Glomerular visceral epithelial cell (primary cell): ENCODE measurements around the gene FASTK.

ENCODE experiments used
- DNase-seq: peaks from one replicate; pipeline ENCODE4 v3.0.0-alpha.2; 2016; ENCODE audit errors: extremely low spot score

Gene FASTK

DNA sequence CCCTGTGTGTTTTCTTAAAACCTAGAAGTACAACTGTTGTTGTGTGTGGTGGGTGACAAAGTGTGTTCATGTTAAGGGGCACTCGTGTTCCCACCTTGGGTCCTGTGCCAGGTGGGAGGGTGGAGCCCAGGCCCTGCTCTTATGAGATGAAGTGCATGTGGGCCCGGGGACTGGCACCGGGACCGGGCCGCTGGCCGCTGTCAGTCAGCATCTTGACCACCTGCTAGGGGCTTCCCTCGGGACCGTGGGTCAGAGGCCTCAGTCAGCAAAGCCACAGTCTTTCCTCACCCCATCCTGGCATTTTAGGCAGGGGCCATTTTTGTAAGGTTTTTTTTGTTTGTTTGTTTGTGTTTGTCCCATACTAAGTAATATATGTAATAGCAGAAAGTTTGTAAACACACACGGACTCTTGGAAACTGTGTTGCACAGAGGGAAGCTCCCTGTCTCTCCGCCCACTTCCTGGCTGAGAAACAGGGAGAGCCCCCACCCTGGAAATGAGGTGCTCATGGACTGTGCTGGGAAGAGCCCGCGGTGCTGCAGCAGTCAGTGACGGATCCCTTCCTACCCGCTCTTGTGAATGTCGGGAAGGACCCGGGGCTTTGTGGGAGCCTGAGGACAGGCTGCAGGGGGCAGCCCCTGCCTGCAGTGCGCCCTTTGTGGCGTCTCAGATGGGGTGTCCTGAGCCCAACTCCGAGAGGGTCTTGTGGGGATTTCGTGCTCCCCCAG, 19.0 kb upstream of the FASTK start:
- DNase-seq, result no peak

DNA sequence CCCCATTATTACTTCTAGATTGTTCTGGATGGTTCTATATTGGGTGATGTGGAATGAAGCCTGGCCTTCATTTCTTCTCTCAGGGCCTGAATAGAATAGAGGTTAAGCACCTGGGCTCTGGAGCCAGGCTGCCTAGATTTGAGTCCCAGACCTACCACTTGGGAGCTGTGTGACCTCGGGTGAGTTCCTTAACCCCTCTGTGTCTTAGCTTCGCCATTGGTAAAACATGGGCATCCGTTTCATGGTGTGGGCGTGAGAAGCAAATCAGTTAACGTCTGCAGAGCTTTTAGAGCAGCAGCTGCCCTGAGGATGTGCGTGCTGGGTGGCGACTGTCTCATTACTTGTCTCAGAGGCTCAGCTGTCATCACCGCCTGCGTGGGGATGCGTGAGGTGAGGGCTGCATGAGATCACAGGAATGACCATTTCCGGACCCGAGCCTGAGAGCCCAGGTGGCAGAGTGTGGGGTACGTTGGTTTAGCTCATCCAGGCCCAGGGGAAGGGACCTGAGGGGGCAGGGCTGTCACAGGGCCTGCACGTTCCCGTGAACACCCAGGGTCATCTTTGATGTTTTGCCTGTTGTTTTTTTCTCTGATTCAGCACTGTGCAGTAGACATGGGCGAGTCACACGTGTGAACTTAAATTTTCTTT, 15.3 kb upstream of the FASTK start:
- no peak for DNase-seq

DNA sequence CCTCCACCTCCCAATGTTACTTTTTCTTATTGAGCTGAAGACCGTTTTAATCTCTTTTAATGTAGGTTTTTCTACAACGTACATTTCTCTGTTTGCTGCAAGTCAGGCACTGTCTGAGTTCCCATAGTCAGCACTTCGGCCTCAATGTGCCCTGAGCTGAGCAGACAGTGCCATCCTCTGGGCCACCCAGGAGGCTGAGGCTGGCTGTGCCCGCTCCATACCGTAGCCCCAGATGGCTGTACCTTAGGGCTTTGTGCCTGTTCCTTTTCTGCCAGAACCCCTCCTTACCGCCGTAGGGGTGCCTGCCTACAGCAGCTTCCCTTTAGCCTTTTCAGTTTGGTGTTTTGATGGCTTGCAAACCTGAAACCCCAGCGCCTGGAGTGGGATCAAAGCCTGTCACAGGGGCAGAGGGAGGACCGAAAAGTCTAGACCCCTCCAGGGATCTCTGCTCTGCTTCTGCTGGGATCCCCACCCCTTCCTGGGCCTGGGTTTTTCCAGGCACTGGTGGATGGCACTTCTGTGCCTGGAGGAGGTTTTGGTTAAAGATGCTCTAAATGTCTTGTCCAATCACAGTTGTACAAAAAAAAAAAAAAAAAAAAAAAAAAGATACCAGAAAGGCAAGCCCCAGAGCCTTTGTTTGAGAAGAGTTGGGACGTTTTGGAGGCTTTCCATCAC, 14.7 kb upstream of the FASTK start:
- DNase-seq, result no peak

DNA sequence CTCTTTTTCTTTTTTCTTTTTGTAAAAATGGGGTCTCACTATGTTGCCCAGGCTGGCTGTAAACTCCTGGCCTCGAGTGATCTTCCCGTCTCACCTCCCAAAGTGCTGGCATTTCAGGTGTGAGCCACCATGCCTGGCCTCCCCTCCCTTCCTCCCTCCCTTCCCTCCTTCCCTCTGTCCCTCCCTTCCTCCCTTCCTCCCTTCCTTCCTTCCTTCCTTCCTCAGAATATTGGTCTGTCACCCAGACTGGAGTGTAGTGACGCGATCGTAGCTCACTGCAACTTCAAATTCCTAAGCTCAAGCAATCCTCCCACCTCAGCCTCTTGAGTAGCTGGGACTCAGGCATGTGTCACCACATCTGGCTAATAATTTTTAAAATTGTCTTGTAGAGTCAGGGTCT, 14.1 kb upstream of the FASTK start:
- DNase-seq, result peak; percentile 49

DNA sequence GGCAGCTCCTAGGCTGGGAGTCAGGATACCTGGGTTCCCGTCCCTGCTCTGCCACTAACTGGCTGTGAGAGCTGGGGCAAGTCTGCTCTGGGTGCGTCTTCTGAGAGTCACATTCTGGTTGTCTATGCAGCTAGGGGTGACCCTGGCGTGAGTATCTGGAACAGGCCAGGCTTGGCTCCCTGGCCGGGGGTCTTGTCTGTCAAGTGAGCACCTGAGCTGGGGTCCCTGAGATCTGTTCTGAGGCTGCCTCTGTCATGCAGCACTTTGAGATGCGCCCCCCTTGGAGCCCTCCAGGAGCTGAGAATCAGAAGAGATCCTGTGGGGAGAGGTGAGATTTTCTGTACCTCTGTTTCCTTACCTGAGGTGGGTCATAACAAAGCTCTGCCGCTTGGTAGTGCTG, 13.1 kb upstream of the FASTK start:
- no peak for DNase-seq

DNA sequence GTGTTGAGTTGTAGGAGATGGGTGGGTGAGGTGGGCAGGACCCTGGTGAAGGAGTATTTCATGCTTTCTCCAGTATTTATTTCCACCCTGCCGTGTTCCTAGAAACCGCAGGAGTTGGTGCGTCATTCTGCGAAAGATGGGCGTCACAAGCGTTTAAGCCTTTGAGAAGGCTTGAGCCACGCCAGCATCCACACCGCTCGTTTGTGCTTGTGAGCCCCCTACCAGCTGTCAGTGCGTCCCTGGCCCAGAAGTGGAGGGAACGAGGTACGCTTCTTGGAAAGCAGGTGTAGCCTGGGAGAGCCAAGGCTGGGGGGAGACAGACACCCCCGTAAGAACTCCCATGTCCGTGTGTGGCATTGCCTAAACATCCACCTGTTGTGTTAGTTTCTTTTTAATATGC, 11.4 kb upstream of the FASTK start:
- DNase-seq, result no peak

DNA sequence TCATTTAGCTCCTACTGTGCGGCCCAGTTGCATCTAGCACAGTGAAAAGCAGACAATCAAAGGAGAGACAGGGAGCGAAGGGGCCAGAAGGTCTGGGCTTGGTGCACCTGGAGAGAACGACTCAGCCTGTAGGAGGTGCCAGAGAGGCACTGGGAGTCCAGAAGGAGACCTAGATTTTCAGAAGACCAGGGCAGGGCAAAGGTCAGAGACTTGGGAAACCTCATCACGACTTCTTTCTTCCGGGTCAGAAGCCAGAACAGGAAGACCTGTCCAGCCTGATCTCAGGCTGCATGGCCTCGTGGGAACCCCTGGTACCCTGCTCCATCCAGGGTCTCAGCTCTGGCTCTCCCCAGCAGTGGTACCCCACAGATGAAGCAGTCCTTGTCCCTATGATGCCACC, 10.8 kb upstream of the FASTK start:
- no peak for DNase-seq

DNA sequence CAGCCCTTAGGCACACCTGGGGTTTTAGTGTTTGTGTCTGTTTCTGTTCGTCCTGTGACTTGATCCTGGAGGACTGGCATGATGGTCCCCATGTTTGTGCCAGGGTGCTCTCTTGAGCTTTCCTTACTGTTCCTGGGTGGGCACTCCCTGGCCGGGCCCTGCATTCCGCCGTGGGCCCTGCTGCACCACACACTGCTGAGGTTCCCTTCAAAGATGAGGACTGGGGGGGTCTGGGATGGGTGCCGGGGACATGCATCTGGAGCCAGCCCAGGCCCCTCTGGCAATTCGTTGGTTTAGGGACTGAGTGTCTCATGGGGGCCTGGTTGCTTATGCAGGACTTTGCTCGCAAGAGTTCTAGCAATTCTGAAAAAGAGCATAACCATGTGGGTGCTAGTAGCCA, 10.4 kb upstream of the FASTK start:
- DNase-seq, result no peak

DNA sequence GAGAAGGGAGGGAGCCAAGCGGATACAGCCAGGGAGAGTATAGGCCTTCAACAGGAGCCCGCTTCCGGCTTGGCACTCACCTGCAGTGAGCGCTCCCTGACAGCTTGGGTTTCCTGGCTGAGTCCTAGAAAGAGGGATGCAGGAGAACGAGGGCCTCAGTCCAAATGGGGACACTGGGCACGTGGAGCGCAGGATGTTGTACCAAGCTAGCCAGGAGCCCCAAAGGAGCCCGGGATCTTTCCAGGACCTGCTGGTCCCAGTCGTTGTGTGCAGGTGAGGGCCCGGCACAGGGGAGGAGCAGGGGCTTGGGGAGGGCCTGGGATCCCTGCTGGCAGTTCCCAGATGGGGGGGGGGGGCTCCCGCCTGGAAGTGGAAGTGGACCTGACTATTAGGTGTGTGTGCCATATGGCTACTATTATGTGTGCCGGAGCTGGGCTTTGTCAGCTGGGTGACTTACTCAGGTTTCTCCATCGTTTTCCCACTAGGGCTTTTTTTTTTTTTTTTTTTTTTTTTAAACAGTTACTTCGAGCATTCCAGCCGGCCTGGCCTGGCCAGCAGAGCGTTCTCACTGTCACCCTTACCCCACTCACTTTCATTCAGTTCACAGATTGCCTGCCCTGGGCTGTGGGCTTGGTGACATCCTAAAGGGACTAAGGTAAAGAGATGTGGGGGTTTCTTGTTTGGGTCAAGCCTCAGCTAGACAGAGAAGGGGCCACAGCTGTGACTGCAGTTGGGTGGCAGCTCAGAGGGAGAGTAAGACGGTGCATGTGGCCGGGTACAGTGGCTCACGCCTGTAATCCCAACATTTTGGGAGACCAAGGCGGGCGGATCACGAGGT, 9.5 kb upstream of the FASTK start:
- no peak for DNase-seq

DNA sequence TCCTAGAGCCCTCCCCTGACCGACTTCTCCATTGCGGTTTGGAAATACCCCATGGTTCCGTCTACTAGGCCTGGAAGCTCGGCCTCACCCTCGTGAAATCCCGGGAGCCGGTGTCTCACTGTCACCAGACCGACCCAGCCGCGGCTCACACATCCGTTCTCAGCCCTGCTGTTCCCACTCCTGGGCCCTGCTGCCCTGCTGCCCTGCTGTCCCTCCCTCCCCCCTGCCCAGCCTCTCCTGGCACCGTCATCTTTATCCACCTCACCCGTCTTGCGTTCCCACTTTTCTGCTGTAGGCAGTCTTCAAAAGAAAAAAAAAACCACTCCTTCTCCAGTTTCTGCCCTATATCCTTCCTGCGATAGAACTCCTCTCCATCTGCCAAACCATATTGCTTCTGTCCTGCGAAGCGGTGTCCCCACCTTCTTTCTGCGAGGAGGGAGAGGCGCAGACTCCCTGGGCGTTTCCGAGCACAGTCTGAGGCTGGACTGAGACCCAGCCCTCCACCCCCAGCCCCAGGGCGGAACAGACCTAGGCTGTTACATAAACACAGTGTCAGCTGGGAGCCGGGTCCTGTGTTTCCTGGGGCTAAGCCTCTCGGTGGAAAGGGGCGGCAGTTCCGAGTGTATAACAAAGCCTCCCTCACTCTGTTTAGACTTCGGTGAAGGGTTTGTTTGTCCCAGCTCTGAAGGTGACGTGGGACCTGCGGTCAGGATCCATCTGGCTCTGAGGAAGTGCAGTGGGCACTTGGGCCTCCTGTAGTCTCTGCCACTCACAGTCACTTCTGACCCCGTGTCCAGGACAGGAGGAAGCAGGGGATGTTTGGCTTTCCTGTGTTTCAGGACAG, 8.5 kb upstream of the FASTK start:
- DNase-seq, result no peak

DNA sequence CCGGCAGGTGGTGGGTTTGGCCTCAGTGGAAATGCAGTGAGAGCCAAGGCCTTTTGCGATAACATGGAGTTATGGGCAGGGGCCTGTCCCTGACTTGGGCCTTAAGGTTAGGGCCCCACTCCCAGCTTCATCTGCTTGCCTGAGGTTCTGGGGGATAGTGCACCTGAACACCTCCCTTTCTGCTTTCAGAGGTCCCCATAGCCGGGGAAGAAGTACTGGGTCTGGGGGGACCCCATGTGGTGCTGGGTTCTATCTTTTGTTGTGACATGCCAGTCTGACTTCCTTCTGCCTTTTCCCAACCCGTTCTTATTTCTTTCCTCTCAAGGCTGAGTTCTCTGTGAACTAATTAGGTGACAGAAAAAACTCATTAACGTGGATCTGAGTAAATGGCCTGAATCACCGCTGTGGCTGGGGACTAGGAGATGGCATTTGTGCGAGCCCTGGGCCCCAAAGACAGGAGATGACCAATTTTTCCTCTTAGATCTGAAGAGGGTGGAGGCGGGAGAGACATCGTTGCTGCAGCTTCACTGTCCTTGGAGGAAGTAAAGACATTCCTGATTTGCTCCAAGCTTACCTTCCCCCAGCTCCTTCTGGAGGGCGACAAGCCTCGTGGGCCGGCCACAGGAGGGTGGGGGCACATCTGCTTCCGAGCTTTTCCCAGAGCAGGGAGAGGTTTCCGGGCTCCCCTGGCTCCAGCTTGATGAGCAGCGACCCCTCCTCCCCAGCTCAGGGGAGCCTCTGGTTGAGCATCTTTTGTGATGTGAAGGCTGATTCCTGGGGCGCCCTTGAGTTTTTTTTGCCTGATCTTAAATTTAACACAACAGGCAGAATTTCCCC, 7.6 kb upstream of the FASTK start:
- no peak for DNase-seq

DNA sequence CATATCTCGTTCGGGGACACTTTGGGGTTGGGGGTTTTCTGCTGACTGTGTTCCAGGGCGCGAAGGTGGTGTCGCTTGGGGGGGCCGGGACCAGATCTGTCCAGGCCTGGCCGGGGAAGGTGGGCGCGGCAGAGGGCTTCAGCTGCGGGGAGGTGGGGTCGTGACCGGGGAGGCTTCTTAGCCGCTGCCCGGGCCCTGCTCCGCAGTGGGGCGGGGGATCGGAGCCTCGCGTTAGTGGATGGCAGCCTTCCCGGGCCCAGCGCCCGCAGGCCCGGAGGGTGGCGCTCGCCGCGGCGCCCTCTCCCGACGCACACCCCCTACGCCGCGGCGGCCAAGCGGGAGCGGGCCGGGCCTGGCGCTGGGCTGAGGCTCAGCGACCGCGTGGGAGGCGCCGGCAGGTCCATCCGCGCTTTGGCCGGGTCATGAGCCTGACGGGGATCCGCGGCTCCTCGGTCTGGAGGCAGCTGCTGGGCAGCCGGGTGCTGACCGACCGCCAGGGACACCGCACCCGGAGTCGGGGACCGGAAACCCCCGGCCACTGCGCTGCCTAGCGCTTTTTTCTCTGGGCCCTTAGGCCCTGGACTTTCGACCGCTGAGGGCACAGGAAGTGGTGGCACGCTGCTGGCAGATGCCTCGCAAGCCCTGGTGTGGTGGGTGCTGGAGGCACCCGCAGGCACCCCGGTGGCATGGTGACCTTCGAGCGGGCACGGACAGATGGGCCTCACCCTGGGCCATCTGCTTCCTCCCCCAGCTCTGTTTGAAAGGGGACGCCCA, 6.8 kb upstream of the FASTK start:
- peak; percentile 52 for DNase-seq

DNA sequence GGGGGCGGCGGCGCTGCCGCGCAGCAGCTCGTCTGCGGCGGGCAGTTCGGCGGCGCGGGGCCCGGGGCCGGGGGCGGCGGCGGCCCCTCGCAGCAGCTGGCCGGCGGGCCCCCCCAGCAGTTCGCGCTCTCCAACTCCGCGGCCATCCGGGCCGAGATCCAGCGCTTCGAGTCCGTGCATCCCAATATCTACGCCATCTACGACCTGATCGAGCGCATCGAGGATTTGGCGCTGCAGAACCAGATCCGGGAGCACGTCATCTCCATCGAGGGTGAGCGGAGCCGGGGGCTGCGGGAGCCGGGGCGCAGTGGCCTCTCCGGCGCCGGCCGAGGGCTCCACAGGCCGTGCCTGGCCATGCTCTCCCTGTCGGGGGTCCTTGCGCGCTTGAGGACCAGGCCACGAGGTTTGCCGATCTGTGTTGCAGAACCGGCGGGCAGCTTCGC, 6.2 kb upstream of the FASTK start:
- DNase-seq, result peak; percentile 31

DNA sequence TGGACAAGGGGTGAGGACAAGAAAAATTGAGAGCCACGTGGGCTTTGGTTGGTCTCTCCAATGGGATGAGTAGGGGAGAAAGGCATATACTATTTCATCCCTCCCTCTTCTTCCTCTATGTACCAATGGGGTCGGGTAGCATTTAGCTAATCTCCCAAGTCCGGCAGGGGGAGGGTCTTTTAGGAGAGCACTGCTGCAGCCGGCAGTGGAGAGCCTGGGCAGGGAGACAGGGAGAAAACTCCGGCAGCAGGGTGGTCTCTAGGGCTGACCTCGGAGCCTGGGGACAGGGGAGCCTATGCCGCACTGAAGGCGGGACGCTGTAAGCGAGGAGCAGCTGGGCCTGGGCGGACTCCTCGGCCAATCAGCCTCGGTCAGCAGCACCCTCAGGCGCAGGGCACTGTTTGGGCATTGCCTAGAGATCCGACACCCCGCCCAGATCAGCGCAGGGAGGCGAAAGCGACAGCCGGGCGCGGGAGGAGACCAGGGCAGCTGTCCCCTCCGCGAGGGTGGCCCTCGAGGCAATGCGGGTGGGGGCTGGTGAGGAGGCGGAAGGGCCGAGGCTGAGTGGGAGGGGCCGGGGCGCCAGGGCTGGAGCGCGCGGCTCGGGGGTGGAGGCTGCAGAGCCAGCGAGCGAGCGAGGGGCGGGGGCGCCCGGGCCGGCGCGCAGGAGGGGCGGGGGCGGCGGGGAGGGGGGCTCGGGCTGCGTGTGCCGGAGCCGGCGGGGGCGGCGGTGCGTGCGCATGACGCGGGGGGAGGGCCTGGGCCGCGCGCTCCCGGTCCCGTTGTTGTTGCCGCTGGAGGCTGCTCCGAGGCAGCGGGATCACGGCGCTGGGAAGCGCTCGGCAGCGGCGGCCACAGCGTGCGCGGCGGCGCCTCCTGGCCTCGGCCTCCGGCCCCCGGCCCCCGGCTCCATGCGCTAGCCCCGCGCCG, 5.3 kb upstream of the FASTK start, which contains the start of gene AGAP3:
TSS of gene AGAP3 (plus strand) at position 785 of the 930 bp plus-strand sequence. CDS start 267 bp downstream, outside the sequence.
- DNase-seq, result peak; percentile 76

DNA sequence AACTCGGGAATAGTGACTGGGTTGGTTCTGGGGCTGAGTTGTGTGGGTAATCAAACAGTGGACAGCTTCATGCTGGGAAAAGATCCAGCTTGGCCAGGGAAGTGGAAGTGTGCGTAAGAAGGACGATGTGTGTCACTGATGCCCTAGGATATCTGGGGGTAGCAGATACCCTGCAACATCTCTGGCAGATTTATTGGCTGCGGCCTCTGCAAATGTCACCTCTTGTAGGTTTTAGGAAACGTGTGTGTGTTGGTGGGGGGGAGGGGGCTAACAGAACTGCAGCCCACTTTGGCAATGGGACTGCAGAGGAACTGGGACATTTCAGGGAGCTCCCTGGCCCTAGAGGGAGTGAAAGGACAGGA, 4.7 kb upstream of the FASTK start:
- no peak for DNase-seq

DNA sequence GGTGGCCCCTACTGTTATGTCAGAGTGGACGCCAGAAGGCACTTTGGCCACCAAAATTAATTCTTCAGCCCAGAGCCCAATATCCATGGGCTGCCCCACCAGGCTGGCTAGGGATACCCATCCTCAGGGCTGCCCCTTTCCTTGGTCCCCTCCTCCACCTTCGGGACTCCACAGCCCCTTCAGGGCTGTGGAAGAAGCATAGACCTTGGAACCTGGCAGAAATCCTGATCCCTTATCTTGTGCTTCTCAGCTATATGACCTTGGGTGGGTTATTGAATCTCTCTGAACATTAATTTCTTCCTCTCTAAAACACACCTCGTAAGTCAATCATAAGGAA, 3.2 kb upstream of the FASTK start:
- DNase-seq, result no peak

DNA sequence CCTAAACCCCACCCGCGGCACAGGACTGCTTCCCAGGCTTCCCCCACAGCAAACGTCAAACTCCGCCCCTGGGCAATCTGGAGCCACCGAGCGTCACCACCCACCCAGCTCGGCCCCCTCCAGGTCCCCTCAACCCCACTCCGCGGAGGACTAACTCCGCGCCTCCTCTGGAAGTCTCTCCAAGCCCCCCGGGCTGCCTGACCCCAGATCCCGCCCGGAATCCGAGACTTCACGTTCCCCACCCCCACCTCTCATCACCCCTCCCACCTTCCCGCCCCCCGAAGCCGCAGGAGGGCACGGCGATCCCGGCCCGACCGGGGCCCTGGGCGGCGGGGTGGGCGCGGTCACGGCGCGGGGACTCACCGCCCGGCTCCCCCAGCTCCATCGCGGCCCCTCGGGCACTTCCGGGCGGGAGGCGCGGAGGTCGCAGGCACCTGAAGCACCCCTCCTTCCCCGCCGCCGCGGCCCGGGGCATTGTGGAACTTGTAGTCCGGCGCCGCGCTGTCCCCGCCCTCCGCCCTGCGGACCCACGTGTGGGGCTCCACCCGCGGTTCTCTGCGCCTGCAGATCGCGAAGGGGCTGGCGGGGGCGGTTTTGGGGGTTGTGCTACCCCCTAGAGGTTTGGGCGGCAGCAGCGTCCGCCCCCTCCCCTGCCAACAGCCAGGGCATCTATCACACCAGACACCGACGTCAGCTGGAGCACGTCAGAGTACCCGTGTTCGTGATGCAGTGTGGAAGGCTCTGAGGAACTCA, 2.6 kb upstream of the FASTK start, which contains the start of gene TMUB1:
TSS of gene TMUB1 (minus strand) at position 423 of the 753 bp plus-strand sequence. CDS start 930 bp downstream, outside the sequence.
- peak; percentile 62 for DNase-seq
